Measurements from ENCODE around the gene STK11. TPM values are rescaled to one million over a fixed set of nuclear protein-coding genes. Genes with fewer than 3 reads are reported as not detected.

Gene STK11, protein sequence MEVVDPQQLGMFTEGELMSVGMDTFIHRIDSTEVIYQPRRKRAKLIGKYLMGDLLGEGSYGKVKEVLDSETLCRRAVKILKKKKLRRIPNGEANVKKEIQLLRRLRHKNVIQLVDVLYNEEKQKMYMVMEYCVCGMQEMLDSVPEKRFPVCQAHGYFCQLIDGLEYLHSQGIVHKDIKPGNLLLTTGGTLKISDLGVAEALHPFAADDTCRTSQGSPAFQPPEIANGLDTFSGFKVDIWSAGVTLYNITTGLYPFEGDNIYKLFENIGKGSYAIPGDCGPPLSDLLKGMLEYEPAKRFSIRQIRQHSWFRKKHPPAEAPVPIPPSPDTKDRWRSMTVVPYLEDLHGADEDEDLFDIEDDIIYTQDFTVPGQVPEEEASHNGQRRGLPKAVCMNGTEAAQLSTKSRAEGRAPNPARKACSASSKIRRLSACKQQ
- 10 to 100 TPM; 52.2 to 95.7 (median 73.2) TPM for total RNA-seq

DNA sequence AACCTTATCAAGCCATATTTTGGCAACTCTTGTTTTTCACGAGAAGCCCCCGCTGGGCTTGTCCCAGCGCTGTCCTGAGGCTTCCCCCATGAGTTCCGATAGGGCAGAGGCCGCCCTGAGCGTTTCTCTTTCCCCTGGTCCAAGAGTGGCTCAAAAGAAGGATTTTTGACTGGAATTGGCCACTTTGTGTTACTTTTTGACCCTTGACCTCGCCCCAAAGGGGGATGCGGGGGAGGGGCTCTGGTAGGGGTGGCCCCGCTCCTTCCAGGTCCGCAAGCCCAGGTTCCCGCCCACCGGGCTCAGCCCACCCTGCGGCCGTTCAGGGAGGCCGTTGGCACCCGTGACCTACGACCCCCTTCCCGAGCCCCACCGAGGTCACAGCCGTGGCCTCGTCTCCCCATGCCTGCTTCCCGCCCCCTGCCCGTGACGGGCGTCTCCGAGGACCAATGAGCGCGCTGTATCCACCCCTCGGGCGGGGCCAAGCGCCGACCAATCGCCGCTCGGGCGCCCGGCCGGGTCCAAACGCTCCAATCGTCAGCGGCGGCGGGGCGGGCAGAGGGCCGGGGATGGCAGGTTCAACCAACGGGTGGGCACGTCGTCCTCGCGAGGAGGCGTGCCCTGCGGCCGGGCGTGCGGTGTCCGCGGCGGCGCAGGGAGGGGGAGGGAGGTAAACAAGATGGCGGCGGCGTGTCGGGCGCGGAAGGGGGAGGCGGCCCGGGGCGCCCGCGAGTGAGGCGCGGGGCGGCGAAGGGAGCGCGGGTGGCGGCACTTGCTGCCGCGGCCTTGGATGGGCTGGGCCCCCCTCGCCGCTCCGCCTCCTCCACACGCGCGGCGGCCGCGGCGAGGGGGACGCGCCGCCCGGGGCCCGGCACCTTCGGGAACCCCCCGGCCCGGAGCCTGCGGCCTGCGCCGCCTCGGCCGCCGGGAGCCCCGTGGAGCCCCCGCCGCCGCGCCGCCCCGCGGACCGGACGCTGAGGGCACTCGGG, at the start of gene STK11:
Gene STK11, plus strand, starts transcription at position 665 of the 986 bp plus-strand sequence. CDS start 1,136 bp downstream, outside the sequence.
- Histone ChIP-seq H3K27ac (replicated peaks in 1 of 4) (peak within 1 kb of the TSS; percentile 79 to 89 (median 87)), H3K36me3 (peaks cover 0 to 8% (median 5%) of the 10 kb centered on the region in 4 donors), H3K27me3 (no peaks in the 10 kb centered on the region), H3K9me3 (no peaks in the 10 kb centered on the region), H3K4me3 (peak within 1 kb of the TSS; percentile 64 to 88 (median 78)), H3K4me1 (peaks cover 36 to 67% (median 61%) of the 10 kb centered on the region in 4 donors)
- TF ChIP-seq, protein P1, sequence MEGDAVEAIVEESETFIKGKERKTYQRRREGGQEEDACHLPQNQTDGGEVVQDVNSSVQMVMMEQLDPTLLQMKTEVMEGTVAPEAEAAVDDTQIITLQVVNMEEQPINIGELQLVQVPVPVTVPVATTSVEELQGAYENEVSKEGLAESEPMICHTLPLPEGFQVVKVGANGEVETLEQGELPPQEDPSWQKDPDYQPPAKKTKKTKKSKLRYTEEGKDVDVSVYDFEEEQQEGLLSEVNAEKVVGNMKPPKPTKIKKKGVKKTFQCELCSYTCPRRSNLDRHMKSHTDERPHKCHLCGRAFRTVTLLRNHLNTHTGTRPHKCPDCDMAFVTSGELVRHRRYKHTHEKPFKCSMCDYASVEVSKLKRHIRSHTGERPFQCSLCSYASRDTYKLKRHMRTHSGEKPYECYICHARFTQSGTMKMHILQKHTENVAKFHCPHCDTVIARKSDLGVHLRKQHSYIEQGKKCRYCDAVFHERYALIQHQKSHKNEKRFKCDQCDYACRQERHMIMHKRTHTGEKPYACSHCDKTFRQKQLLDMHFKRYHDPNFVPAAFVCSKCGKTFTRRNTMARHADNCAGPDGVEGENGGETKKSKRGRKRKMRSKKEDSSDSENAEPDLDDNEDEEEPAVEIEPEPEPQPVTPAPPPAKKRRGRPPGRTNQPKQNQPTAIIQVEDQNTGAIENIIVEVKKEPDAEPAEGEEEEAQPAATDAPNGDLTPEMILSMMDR (IDR thresholded peaks at IDR 0.05) = peak in 1 of 3 experiments; percentile 23
- no peak for TF ChIP-seq POLR2A (IDR thresholded peaks at IDR 0.05; ENCODE audit: low read depth)
- TF ChIP-seq POLR2AphosphoS5 (IDR thresholded peaks at IDR 0.05) = peak; percentile 82 to 88
- no peak for TF ChIP-seq EP300 (IDR thresholded peaks at IDR 0.05)
- intact Hi-C loops (cut with DNase I) = no loop called here
- DNase-seq (ENCODE audit: extremely low spot score) = peak; percentile 99
- WGBS = 12% methylated on average over 27 of the region's 114 CpGs

DNA sequence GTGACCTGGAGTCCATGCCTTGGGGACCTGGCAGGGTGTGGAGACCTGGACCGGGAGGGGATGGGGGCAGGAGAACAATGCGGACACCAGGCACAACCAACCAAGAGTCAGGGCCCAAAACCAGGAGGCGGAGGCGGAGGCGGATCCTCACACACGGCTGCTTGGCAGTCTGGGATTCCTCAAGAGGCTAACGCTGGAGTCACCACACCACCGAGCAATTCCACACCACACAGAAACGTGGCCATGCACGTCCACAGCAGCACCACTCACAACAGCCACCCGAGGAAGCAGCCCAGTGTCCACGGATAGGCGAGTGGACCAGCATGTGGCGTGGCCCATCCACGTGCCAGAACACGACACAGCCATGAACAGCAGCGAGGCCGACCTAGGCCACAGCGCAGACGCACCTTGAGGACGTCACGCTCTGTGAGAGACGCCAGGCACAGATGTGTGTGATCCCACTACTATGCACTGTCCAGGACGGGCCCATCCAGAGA, 49.2 kb upstream of the STK11 start:
- intact Hi-C loops (cut with DNase I) = no loop called here
- TF ChIP-seq EP300 (IDR thresholded peaks at IDR 0.05) = no peak
- TF ChIP-seq POLR2AphosphoS5 (IDR thresholded peaks at IDR 0.05) = no peak
- TF ChIP-seq POLR2A (IDR thresholded peaks at IDR 0.05; ENCODE audit: low read depth) = no peak
- TF ChIP-seq, protein P1 (IDR thresholded peaks at IDR 0.05) = no peak
- 86% methylated on average over 20 of the region's 24 CpGs for WGBS
- no peaks in the 10 kb centered on the region for H3K27me3 ChIP-seq
- no peak for DNase-seq (ENCODE audit: extremely low spot score)
- peaks cover 0 to 47% (median 35%) of the 10 kb centered on the region in 4 donors for H3K36me3 ChIP-seq
- peak overlapping the region; percentile 75 to 88 (median 81) for H3K27ac ChIP-seq (replicated peaks in 1 of 4)
- peaks cover 45 to 68% (median 53%) of the 10 kb centered on the region in 4 donors for H3K4me1 ChIP-seq
- H3K4me3 ChIP-seq = no peak overlapping the region
- no peaks in the 10 kb centered on the region for H3K9me3 ChIP-seq

DNA sequence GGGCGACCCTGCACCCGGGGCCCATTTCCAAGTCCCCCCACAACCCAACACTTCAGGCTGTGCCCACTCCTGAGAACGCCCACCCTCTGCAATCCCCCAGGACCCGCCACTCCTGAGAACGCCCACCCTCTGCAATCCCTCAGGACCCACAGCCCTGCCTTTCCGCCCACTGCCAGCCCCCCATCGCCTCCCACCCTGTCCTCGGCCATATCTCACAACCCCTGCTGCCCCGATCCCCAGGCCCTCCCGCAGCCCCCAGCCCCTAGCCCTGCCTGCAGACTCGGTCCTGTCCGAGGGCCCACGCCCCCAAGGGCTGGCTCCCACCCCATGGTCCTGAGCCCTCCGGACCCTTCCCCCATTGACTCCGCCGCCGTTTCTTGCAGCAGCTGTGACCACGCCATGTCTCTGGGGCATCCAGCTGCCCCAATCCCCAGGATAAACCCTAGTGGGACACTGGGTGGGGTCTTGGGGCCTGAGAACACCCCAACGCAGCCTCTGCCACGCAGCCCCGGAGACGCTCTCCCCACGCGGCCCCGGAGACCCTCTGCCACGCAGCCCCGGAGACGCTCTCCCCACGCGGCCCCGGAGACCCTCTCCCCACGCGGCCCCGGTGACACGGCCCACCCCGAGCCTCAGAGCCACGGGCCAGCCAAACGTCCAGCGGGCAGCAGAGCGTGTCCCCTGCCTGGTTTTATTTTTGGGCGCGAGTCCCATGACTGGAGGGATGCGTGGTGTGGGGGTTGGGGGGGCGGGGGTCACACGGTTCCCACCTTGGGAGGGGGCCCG, 48.6 kb upstream of the STK11 start:
- H3K27ac ChIP-seq (replicated peaks in 1 of 4) = peak overlapping the region in 1 of 4 donors; percentile 88
- no peaks in the 10 kb centered on the region for H3K27me3 ChIP-seq
- H3K4me3 ChIP-seq = no peak overlapping the region
- H3K4me1 ChIP-seq = peaks cover 44 to 68% (median 53%) of the 10 kb centered on the region in 4 donors
- H3K36me3 ChIP-seq = peaks cover 0 to 40% (median 32%) of the 10 kb centered on the region in 4 donors
- no peak for TF ChIP-seq POLR2AphosphoS5 (IDR thresholded peaks at IDR 0.05)
- 93% methylated on average over 36 of the region's 46 CpGs for WGBS
- DNase-seq (ENCODE audit: extremely low spot score) = no peak
- intact Hi-C loops (cut with DNase I) = no loop called here
- H3K9me3 ChIP-seq = no peaks in the 10 kb centered on the region

DNA sequence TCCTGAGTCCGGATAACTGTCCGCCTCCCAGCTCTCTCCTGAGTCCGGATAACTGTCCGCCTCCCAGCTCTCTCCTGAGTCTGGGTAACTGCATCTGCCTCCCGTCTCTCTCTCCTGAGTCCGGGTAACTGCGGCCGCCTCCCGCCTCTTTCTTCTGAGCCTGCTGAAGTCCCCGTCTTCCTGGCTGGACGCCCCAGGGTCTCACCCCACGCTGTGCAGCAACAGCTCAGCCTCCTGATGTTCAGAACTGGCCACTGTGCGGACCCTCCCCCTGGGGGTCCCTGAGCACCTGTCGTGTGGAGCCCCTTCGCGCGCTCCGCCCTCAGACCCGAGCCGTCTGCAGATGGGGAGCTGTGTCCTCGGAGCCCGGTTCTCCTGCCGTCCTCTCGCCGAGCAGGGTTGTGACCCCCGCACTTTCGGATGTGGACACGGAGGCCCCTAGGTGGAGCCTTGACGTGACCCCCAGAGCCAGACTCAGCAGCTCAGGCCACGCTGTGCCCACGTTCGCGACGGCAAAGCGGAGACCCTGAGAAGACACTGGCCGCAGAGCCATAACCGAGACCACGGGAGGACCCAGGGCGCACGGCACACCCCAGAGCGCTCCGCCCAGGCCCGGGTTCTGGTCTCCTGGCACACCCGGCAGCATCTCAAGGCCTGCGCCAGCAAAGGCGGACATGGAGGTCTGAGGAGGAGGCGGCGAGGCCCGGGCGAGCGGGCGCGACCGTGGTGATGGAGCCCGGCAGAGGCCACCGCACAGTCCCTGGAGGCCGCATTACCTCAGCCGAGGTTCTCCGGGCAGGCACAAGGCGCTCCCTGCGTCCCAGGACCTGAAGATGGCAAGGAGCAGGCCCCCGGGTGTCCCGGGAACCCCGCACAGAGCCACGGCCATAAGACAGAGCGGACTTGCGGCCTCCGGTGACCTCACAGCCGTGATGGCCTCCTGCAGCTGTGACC, 47.4 kb upstream of the STK11 start:
- no peak overlapping the region for H3K4me3 ChIP-seq
- H3K4me1 ChIP-seq = peaks cover 35 to 68% (median 50%) of the 10 kb centered on the region in 4 donors
- TF ChIP-seq EP300 (IDR thresholded peaks at IDR 0.05) (no peak), POLR2AphosphoS5 (IDR thresholded peaks at IDR 0.05) (no peak), POLR2A (IDR thresholded peaks at IDR 0.05; ENCODE audit: low read depth) (no peak)
- TF ChIP-seq, protein P1 (IDR thresholded peaks at IDR 0.05) = no peak
- H3K9me3 ChIP-seq = no peaks in the 10 kb centered on the region
- peaks cover 0 to 30% (median 26%) of the 10 kb centered on the region in 4 donors for H3K36me3 ChIP-seq
- intact Hi-C loops (cut with DNase I) = no loop called here
- WGBS = 92% methylated on average over 46 of the region's 69 CpGs
- H3K27ac ChIP-seq (replicated peaks in 1 of 4) = no peak overlapping the region
- DNase-seq (ENCODE audit: extremely low spot score) = no peak
- no peaks in the 10 kb centered on the region for H3K27me3 ChIP-seq
